Erythroblast (primary cell): ENCODE measurements around the gene P2RX7.

ENCODE experiments used
- GATA1 ChIP-seq: IDR thresholded peaks from 2 replicates; pipeline ENCODE4 v1.6.1; 2011; ENCODE audit warnings: low read depth, mild to moderate bottlenecking, control low read depth, low read length, moderate library complexity
- POLR2A ChIP-seq: IDR thresholded peaks from 2 replicates; pipeline ENCODE4 v1.6.1; 2011; ENCODE audit warnings: mild to moderate bottlenecking, low read length

DNA sequence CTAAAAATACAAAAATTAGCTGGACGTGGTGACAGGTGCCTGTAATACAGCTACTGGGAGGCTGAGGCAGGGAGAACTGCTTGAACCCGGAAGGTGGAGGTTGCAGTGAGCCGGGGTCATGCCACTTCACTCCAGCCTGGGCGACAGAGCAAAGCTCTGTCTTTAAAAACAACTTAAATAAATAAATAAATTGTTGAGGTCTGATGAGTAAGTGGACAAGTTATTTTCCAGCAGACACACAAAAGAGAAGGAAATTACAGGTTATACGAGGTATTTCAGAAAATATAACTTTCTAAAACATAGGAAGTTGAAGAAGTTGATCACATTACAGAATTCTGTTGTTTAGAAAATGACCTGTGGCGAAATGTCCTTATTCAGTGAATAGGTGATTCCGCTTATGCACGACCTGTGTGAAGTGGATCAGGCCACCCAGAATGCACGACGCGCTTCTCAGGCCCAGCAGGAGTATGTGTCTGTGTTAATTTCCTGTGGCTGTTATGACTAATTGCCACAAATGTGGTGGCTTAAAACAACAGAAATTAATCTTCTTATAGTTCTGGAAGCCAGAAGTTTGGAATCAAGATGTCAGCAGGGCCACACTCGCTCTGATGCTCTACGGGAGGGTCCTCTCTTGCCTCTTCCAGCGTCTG lies 38.1 kb downstream of the P2RX7 start:
- no peak for TF ChIP-seq POLR2A
- no peak for TF ChIP-seq GATA1
